ENCODE measurements around the gene TP53AIP1.

- TF ChIP-seq ZNF3 (CRISPR knock-in tag; IDR thresholded peaks at IDR 0.05) (no peak), MNT (conservative IDR thresholded peaks at IDR 0.05) (no peak)
These were observed 32.1 kb downstream of the TP53AIP1 start for GRCh38 chr11:128910576-128910975.

Measured in K562 (cell line).